ENCODE results near the gene ARHGAP23. TPM values are rescaled to one million over a fixed set of nuclear protein-coding genes. Genes with fewer than 3 reads are reported as not detected.
"Not testable (repeated sequence)": the region's sequence is repeated elsewhere in the genome, so short reads cannot be mapped to it uniquely, and the experiment has no call there.

Gene ARHGAP23
- total RNA-seq, 1 experiment from 2014 or later: 97.9 TPM

GRCh38 chr17:38436386-38436785 is 8.1 kb downstream of the ARHGAP23 start:
- Histone ChIP-seq H3K23me2 (ENCODE audit: insufficient read length, low read depth, low read length, poor library complexity, severe bottlenecking) (no peaks in the 10 kb centered on the region), H3K23ac (ENCODE audit: insufficient read length, low read depth, low read length) (no peak overlapping the region), H3K18ac (ENCODE audit: insufficient read length, low read depth, low read length) (no peak overlapping the region), H3K56ac (ENCODE audit: insufficient read length, low read depth, low read length) (no peak overlapping the region), H3K9ac (ENCODE audit: extremely low read depth, insufficient read length, low read length) (no peak overlapping the region), H3K27ac (ENCODE audit: insufficient read length, low read depth, low read length) (no peak overlapping the region), H3K79me2 (ENCODE audit: insufficient read depth, low read length) (peaks cover 14% of the 10 kb centered on the region; the same call in 1 of the 2 replicates), H3K4ac (ENCODE audit: low read depth, low read length) (no peak overlapping the region), H3K9me3 (ENCODE audit: control insufficient read depth, low read depth, low read length) (no peaks in the 10 kb centered on the region), H3T11ph (ENCODE audit: low read length) (no peak overlapping the region), H2AFZ (ENCODE audit: low read length) (no peak overlapping the region), H3K79me1 (ENCODE audit: insufficient read depth, low read depth, low read length, poor library complexity, severe bottlenecking) (peaks cover 2% of the 10 kb centered on the region), H2AK5ac (ENCODE audit: insufficient read length, low read length) (no peak overlapping the region), H2BK12ac (ENCODE audit: insufficient read length, low read depth, low read length) (no peak overlapping the region), H3K4me1 (ENCODE audit: insufficient read depth, low read length) (peaks cover 3% of the 10 kb centered on the region; the same call in 1 of the 2 replicates), H2BK15ac (ENCODE audit: low read depth, low read length) (no peak overlapping the region), H4K91ac (ENCODE audit: insufficient read length, low read depth, low read length) (no peak overlapping the region), H2BK5ac (ENCODE audit: insufficient read length, low read length) (no peak overlapping the region), H2BK120ac (ENCODE audit: low read depth, low read length, poor library complexity, severe bottlenecking) (no peak overlapping the region), H4K20me1 (ENCODE audit: control insufficient read depth, insufficient read depth, insufficient read length) (no peaks in the 10 kb centered on the region), H3K4me2 (ENCODE audit: insufficient read depth, insufficient read length, low read length) (no peak overlapping the region), H4K5ac (ENCODE audit: insufficient read length, low read depth, low read length) (no peak overlapping the region), H3K27me3 (ENCODE audit: insufficient read depth, low read length) (no peaks in the 10 kb centered on the region), H3K14ac (ENCODE audit: insufficient read depth, low read length) (no peak overlapping the region), H4K8ac (replicated peaks; ENCODE audit: insufficient read length, low read depth, low read length) (no peak overlapping the region), H2BK20ac (ENCODE audit: low read depth, low read length, poor library complexity, severe bottlenecking) (no peak overlapping the region)
- no peak for DNase-seq
- TF ChIP-seq, protein P1, sequence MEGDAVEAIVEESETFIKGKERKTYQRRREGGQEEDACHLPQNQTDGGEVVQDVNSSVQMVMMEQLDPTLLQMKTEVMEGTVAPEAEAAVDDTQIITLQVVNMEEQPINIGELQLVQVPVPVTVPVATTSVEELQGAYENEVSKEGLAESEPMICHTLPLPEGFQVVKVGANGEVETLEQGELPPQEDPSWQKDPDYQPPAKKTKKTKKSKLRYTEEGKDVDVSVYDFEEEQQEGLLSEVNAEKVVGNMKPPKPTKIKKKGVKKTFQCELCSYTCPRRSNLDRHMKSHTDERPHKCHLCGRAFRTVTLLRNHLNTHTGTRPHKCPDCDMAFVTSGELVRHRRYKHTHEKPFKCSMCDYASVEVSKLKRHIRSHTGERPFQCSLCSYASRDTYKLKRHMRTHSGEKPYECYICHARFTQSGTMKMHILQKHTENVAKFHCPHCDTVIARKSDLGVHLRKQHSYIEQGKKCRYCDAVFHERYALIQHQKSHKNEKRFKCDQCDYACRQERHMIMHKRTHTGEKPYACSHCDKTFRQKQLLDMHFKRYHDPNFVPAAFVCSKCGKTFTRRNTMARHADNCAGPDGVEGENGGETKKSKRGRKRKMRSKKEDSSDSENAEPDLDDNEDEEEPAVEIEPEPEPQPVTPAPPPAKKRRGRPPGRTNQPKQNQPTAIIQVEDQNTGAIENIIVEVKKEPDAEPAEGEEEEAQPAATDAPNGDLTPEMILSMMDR (conservative IDR thresholded peaks at IDR 0.05): no peak
- Mint-ChIP-seq H3K9me3 (no peaks in the 10 kb centered on the region), H3K36me3 (ENCODE audit: insufficient read depth in 1 of 3, low read depth in 3 of 3) (peaks cover 4 to 19% (median 5%) of the 10 kb centered on the region in 3 experiments; a peak in 6 of 7 replicates), H3K4me1 (peaks cover 52 to 54% of the 10 kb centered on the region in 2 experiments), H3K4me3 (no peak overlapping the region; a peak in 1 of 5 replicates), H3K27ac (no peak overlapping the region), H3K27me3 (ENCODE audit: low read depth) (no peaks in the 10 kb centered on the region)
- WGBS (ENCODE audit: extremely low coverage, insufficient read length, low lambda C conversion rate): no CpG with 5 or more reads among the region's 11 CpGs

GRCh38 chr17:38437313-38437712 is 9.0 kb downstream of the ARHGAP23 start:
- H3K27me3 Mint-ChIP-seq (ENCODE audit: low read depth); H3K9me3 Mint-ChIP-seq; H3K27ac Mint-ChIP-seq; H3T11ph ChIP-seq (ENCODE audit: low read length); H2BK120ac ChIP-seq (ENCODE audit: low read depth, low read length, poor library complexity, severe bottlenecking); H3K9me3 ChIP-seq (ENCODE audit: control insufficient read depth, low read depth, low read length); H3K4me2 ChIP-seq (ENCODE audit: insufficient read depth, insufficient read length, low read length); H2BK20ac ChIP-seq (ENCODE audit: low read depth, low read length, poor library complexity, severe bottlenecking); H4K20me1 ChIP-seq (ENCODE audit: control insufficient read depth, insufficient read depth, insufficient read length); H3K4ac ChIP-seq (ENCODE audit: low read depth, low read length); DNase-seq; H3K79me2 ChIP-seq (ENCODE audit: insufficient read depth, low read length); H3K4me3 Mint-ChIP-seq; H2BK12ac ChIP-seq (ENCODE audit: insufficient read length, low read depth, low read length); H3K18ac ChIP-seq (ENCODE audit: insufficient read length, low read depth, low read length); H3K27ac ChIP-seq (ENCODE audit: insufficient read length, low read depth, low read length); H3K79me1 ChIP-seq (ENCODE audit: insufficient read depth, low read depth, low read length, poor library complexity, severe bottlenecking); H3K56ac ChIP-seq (ENCODE audit: insufficient read length, low read depth, low read length); H4K8ac ChIP-seq (replicated peaks; ENCODE audit: insufficient read length, low read depth, low read length); H3K9ac ChIP-seq (ENCODE audit: extremely low read depth, insufficient read length, low read length); H2BK15ac ChIP-seq (ENCODE audit: low read depth, low read length); H3K23ac ChIP-seq (ENCODE audit: insufficient read length, low read depth, low read length); H4K5ac ChIP-seq (ENCODE audit: insufficient read length, low read depth, low read length); H3K23me2 ChIP-seq (ENCODE audit: insufficient read length, low read depth, low read length, poor library complexity, severe bottlenecking); H4K91ac ChIP-seq (ENCODE audit: insufficient read length, low read depth, low read length); H3K27me3 ChIP-seq (ENCODE audit: insufficient read depth, low read length); H3K14ac ChIP-seq (ENCODE audit: insufficient read depth, low read length); H3K4me1 ChIP-seq (ENCODE audit: insufficient read depth, low read length); H2AK5ac ChIP-seq (ENCODE audit: insufficient read length, low read length); H2BK5ac ChIP-seq (ENCODE audit: insufficient read length, low read length); H2AFZ ChIP-seq (ENCODE audit: low read length): not testable (repeated sequence)
- Mint-ChIP-seq H3K4me1 (peaks cover 61 to 62% of the 10 kb centered on the region in 2 experiments), H3K36me3 (ENCODE audit: insufficient read depth in 1 of 3, low read depth in 3 of 3) (peaks cover 4 to 19% (median 5%) of the 10 kb centered on the region in 3 experiments; a peak in 6 of 7 replicates)
- no CpG with 5 or more reads among the region's 1 CpG for WGBS (ENCODE audit: extremely low coverage, insufficient read length, low lambda C conversion rate)
